Kidney (tissue), 22 donors: Measurements from ENCODE around the gene COL6A2. TPM values are rescaled to one million over a fixed set of nuclear protein-coding genes. Genes with fewer than 3 reads are reported as not detected.
A peak's percentile ranks its signal among the peaks of the same experiment; 100 is the strongest.

ENCODE experiments used
- DNase-seq, 5 donors: peaks; one replicate each; pipeline ENCODE4 v3.0.0-alpha.2; 2013 to 2020
- FAIRE-seq: peaks from 2 replicates; lab custom pipeline; 2012; peaks lifted over from hg19 to GRCh38; lab: Jason Lieb, UNC
- H3K27ac ChIP-seq, 2 donors: one replicate each; pipeline ENCODE4 v1.7.0; 2013; ENCODE audit warnings: low read depth in 2 of 2, low read length in 2 of 2, inconsistent platforms in 1 of 2
- H3K27me3 ChIP-seq: one replicate; pipeline ENCODE4 v1.7.1; 2013; ENCODE audit warnings: low read length, inconsistent platforms; ENCODE audit not compliant: control insufficient read depth, insufficient read depth
- H3K36me3 ChIP-seq, 3 donors: one replicate each; pipeline versions ENCODE4 v1.7.0 to v1.7.1; 2013; ENCODE audit warnings: low read length in 3 of 3, control low read depth in 1 of 3, inconsistent platforms in 1 of 3; ENCODE audit not compliant: insufficient read depth in 3 of 3, control insufficient read depth in 2 of 3
- H3K4me1 ChIP-seq, 3 donors: one replicate each; pipeline versions ENCODE4 v1.7.0 to v1.7.1; 2013; ENCODE audit warnings: low read length in 3 of 3, inconsistent platforms in 1 of 3, low read depth in 1 of 3; ENCODE audit not compliant: control insufficient read depth in 2 of 3, insufficient read depth in 2 of 3
- H3K4me3 ChIP-seq, 3 donors: one replicate each; pipeline versions ENCODE4 v1.7.0 to v1.8.1; 2013; ENCODE audit warnings: low read length in 3 of 3, control low read depth in 1 of 3, inconsistent platforms in 1 of 3
- H3K9ac ChIP-seq, 3 donors: one replicate each; pipeline versions ENCODE4 v1.7.0 to v1.7.1; 2013; ENCODE audit warnings: low read length in 3 of 3, control low read depth in 1 of 3, inconsistent platforms in 1 of 3
- H3K9me3 ChIP-seq, 3 donors: one replicate each; pipeline versions ENCODE4 v1.7.0 to v1.7.1; 2013; ENCODE audit warnings: low read length in 3 of 3, control low read depth in 1 of 3, inconsistent platforms in 1 of 3; ENCODE audit not compliant: control insufficient read depth in 2 of 3, insufficient read depth in 1 of 3
- CTCF ChIP-seq: IDR thresholded peaks from 3 replicates; pipeline ENCODE4 v1.5.1; 2012; ENCODE audit warnings: mild to moderate bottlenecking, moderate library complexity, borderline replicate concordance; ENCODE audit not compliant: insufficient read depth; ENCODE audit errors: extremely low read depth
- intact Hi-C: fragments of 100-400 bp; cut with DNase I; formaldehyde crosslinking; loops from one replicate; pipeline ENCODE4 v1.11.1; 2022
- long read RNA-seq, 10 donors: library from polyadenylated mRNA in 1 of 10; unstranded in 1 of 10; transcript quantifications; one replicate each; pipeline ENCODE4 v2.0.0 and lab custom pipeline, GENCODE V29; 2021 to 2026
- polyA plus RNA-seq: library from polyadenylated mRNA; stranded (reverse); fragments of 350-450 nt; fragmentation: Illumina TruSeq; extraction: RNeasy Lipid Tissue Mini Kit (QIAGEN cat#74804); gene quantifications from one replicate; pipeline ENCODE4 v1.2.3, GENCODE V29; 2014; ENCODE audit warnings: low read depth, low replicate concordance; ENCODE audit not compliant: insufficient read depth
- total RNA-seq: library from RNA; stranded (reverse); fragmentation: NEBNext Ultra II Directional; extraction: Animal tissue kit (Norgen Biotek cat#: 25700); gene quantifications from one replicate; pipeline ENCODE4 v1.2.1, GENCODE V29; 2021
- donor health status: control.
- donor health status: control.
- donor health status: control.
- donor health status: control.
- donor health status: control.
- donor health status: DM: yes; HTN: yes; CAD: no.
- donor health status: Normal renal cell carcinoma (clear cell type).

The COL6A2 gene
- total RNA-seq (174 TPM), polyA plus RNA-seq (52.4 TPM)
- long read RNA-seq, donor 1, transcript COL6A2-201 (28 exons, 3,461 nt): major isoform, 16 of 31 reads
- long read RNA-seq, donor 1, partial matches to known transcripts: 10 of 31 reads
- long read RNA-seq, donor 1, other reads (novel, unspliced or antisense): 5 of 31 reads
- long read RNA-seq, donor 2, partial matches to known transcripts: 0 of 3 reads
- long read RNA-seq, donor 2, other reads (novel, unspliced or antisense): 0 of 3 reads
- long read RNA-seq, donor 3, partial matches to known transcripts: 13 of 15 reads
- long read RNA-seq, donor 3, other reads (novel, unspliced or antisense): 0 of 15 reads
- long read RNA-seq, donor 4, transcript COL6A2-201 (28 exons, 3,461 nt): major isoform, 5 of 6 reads
- long read RNA-seq, donor 4, partial matches to known transcripts: 0 of 6 reads
- long read RNA-seq, donor 4, other reads (novel, unspliced or antisense): 0 of 6 reads
- long read RNA-seq, donor 5: 0 reads
- long read RNA-seq, donor 6, partial matches to known transcripts: 17 of 21 reads
- long read RNA-seq, donor 6, other reads (novel, unspliced or antisense): 0 of 21 reads
- long read RNA-seq, donor 7, transcript COL6A2-201 (28 exons, 3,461 nt): major isoform, 93 of 349 reads
- long read RNA-seq, donor 7, partial matches to known transcripts: 204 of 349 reads
- long read RNA-seq, donor 7, other reads (novel, unspliced or antisense): 49 of 349 reads
- long read RNA-seq, donor 8, transcript COL6A2-201 (28 exons, 3,461 nt): major isoform, 6 of 28 reads
- long read RNA-seq, donor 8, partial matches to known transcripts: 17 of 28 reads
- long read RNA-seq, donor 8, other reads (novel, unspliced or antisense): 5 of 28 reads
- long read RNA-seq, donor 9, partial matches to known transcripts: 6 of 10 reads
- long read RNA-seq, donor 9, other reads (novel, unspliced or antisense): 0 of 10 reads
- long read RNA-seq, donor 10, transcript COL6A2-201 (28 exons, 3,461 nt): major isoform, 5 of 16 reads
- long read RNA-seq, donor 10, partial matches to known transcripts: 11 of 16 reads
- long read RNA-seq, donor 10, other reads (novel, unspliced or antisense): 0 of 16 reads

- intact Hi-C loops: no loop called here
- Histone ChIP-seq H3K9me3 (peaks cover 0 to 6% (median 2%) of the 10 kb centered on the region in 3 donors), H3K9ac (no peak within 1 kb of the TSS), H3K4me3 (peak within 1 kb of the TSS in 2 of 3 donors; percentile 28 to 41), H3K4me1 (no peaks in the 10 kb centered on the region), H3K27ac (peak within 1 kb of the TSS in 1 of 2 donors; percentile 53), H3K36me3 (peaks cover 0 to 2% (median 0%) of the 10 kb centered on the region in 3 donors), H3K27me3 (no peaks in the 10 kb centered on the region)
- DNase-seq: peak; percentile 75 to 90 (median 85)
- no peak for TF ChIP-seq CTCF
- no peak for FAIRE-seq
Observed at GRCh38 chr21:46097336-46098293, at the start of gene COL6A2. TSS of gene COL6A2 (plus strand) at chr21:46098112.

- H3K36me3 ChIP-seq: no peaks in the 10 kb centered on the region
- FAIRE-seq: no peak
- peak overlapping the region; percentile 74 to 75 for H3K27ac ChIP-seq
- no peak overlapping the region for H3K9ac ChIP-seq
- no peak overlapping the region for H3K4me3 ChIP-seq
- H3K9me3 ChIP-seq: no peaks in the 10 kb centered on the region
- H3K4me1 ChIP-seq: peaks cover 0 to 3% (median 0%) of the 10 kb centered on the region in 3 donors
- peak in 2 of 5 donors; percentile 76 to 95 for DNase-seq
- intact Hi-C loops: no loop called here
- TF ChIP-seq CTCF: no peak
- no peaks in the 10 kb centered on the region for H3K27me3 ChIP-seq
Observed at GRCh38 chr21:46048926-46049889, 48.7 kb upstream of the COL6A2 start.
